KOPT-K1 (cell line): ENCODE measurements around the gene LTK.

Experiments
- H3K27ac ChIP-seq: fragments of 200-600 bp; sonication (generic); 2 replicates; pipeline ENCODE4 v1.5.1; 2016; ENCODE audit warnings: antibody characterized with exemption, mild to moderate bottlenecking, low read depth, low read length; ENCODE audit not compliant: poor library complexity, severe bottlenecking
- H3K36me3 ChIP-seq: fragments of 200-600 bp; sonication (generic); 2 replicates; pipeline ENCODE4 v1.5.1; 2017; ENCODE audit warnings: antibody characterized with exemption, mild to moderate bottlenecking, low read length, moderate library complexity; ENCODE audit not compliant: insufficient read depth
- H3K9me3 ChIP-seq: fragments of 200-600 bp; sonication (generic); 2 replicates; pipeline ENCODE4 v1.5.1; 2017; ENCODE audit warnings: antibody characterized with exemption, low read length, mild to moderate bottlenecking; ENCODE audit not compliant: insufficient read depth, poor library complexity, severe bottlenecking

Gene LTK

DNA sequence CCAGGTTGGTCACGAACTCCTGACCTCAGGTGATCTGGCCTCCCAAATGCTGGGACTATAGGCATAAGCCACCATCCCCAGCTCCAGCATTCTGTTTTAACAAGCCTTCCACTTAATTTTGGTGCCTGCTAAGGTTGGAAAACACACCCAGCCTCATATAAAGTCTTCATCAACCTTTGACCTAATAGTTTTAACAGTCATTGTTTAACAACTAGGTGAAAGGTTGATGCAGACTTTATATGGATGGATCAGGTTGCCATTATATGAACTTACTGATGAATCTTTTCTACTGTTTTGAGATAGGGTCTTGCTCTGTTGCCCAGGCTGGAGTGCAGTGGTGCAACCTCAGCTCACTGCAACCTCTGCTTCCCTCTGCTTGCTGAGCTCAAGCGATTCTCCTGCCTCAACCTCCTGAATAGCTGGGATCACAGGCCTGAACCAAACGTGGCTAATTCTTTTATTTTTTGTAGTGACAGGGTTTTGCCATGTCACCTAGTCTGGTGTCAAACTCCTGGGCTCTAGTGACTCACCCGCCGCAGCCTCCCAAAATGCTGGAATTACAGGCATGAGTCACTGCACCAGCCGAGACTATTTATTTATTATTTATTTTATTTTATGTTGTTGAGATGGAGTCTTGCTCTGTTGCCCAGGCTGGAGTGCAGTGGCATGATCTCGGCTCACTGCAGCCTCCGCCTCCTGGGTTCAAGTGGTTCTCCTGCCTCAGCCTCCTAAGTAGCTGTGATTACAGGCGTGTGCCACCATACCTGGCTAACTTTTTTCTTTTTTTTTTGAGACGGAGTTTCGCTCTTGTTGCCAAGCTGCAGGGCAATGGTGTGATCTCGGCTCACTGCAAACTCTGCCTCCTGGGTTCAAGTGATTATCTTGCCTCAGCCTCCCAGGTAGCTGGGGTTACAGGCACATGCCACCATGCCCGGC is 33.5 kb upstream of the LTK start:
- H3K27ac ChIP-seq: no peak overlapping the region

DNA sequence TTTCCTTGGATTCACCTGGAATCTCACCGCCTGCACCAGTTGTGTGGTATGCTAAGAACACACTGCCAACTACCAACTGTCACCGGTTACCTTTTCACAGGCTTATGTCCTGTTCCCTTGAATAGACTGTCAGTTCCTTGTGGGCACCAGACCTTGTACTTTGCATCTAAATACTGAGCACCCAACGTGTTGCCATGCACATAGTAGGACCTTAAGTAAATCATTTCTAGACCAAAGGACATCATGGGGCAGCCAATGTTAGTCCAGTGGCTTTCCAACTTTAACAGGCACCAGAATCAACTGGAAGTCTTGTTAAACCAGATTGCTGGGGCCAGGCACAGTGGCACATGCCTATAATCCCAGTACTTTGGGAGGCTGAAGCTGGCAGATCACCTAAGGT is 31.6 kb upstream of the LTK start:
- H3K27ac ChIP-seq: no peak overlapping the region
- no peaks in the 10 kb centered on the region for H3K9me3 ChIP-seq
- H3K36me3 ChIP-seq: no peaks in the 10 kb centered on the region

More for the DNA sequence above, 33.5 kb upstream of the LTK start:
- H3K9me3 ChIP-seq: no peaks in the 10 kb centered on the region
- no peaks in the 10 kb centered on the region for H3K36me3 ChIP-seq

DNA sequence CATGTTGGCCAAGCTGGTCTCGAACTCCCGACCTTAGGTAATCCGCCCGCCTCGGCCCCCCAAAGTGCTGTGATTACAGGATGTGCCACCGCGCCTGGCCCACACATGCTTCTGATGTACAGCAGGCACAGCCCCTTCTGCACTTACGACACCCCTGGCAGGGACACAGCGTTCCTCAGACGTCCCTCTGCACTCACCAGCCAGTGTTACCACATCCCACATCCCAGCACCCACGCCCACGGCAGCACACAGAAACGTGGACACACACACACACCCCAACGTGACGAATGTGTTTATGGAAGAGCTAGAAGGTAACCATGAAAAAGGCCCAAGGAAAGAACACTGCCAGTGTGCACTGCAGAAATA is 31.0 kb upstream of the LTK start:
- H3K36me3 ChIP-seq: no peaks in the 10 kb centered on the region
- H3K27ac ChIP-seq: no peak overlapping the region
- no peaks in the 10 kb centered on the region for H3K9me3 ChIP-seq

DNA sequence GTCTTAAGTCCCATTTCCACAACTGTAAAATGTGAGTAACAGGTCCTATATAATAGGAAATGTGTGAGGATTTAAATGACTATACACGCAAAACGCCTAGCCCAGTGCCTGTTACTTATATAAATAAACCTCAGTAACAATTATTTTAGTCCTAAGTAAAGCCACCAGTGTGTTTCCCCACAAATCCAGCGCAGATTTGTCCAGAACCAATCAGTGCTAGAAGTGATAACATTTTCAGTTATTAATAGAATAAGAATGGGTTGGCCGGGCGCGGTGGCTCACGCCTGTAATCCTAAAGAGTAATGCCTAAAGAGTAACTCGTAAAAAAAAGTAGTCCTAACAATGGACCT is 29.9 kb upstream of the LTK start:
- Histone ChIP-seq H3K36me3 (no peaks in the 10 kb centered on the region), H3K9me3 (no peaks in the 10 kb centered on the region), H3K27ac (peak overlapping the region; percentile 68)

DNA sequence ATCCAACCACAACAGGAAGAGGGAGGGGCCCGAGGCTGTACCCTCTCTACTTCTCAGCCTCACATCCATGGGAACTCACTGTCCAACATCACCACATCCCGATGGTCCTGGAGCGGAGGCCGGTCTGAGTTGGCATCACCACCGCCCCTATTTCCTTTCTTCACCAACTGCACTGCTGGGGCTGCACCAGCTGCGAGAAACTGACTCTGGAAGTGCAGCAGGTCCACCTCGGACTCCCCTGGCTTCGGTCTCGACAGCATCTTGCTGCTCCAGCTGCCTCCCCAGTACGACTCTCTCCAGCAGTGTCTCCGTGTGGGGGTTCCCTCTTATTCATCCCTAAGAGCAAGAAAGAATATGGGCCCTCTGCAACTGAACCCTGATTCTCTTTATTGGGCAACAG is 23.2 kb upstream of the LTK start:
- Histone ChIP-seq H3K27ac (no peak overlapping the region), H3K9me3 (no peaks in the 10 kb centered on the region), H3K36me3 (peaks cover 44% of the 10 kb centered on the region)

DNA sequence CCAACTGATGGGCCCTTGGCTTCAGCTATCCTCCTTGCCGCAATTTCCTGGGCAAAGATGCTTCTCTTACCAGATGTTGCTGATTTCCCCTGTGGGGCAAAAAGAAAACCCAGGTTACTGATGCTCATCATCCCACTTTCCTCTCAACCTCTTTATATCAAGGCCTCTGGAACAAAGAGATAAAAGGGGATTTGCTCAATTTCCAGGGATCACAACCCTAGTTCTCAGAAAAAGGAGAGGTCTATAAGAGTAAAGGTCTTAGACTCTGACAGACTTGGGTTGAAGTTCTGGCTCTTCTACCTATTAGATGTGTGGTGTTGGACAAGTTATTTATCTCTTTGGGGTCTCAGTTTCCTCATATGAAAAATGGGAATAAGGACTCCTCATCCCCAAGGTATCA is 21.9 kb upstream of the LTK start:
- no peak overlapping the region for H3K27ac ChIP-seq
- no peaks in the 10 kb centered on the region for H3K9me3 ChIP-seq
- H3K36me3 ChIP-seq: peaks cover 52% of the 10 kb centered on the region

DNA sequence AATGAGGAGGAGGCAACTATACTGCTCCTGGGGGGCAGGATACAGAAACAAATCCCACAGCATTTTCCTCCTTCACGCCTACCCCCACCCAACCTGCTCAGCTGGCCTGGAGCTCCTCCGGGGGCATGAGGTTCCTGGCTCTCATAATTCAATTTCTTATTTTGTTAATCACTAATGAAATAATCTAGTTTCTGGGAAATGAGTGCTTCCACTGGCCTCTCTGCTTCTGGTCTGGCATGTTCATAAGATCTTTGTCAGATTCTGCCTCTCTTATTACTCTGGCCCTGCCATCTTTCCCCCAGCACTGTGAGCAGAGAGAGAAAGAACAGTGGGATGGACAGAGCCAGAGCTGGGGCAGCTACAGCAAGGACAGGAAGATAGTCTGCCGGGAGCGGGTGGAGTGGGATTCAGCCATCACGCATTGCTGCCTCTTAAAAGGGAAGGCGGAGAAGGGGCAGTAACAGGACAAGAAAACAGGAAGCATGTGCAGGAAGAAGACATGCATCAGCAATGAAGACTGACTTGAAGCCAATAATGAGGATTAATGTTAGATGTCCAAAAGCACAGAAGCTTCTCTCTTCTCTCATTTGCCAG is 16.8 kb upstream of the LTK start:
- Histone ChIP-seq H3K9me3 (no peaks in the 10 kb centered on the region), H3K27ac (no peak overlapping the region), H3K36me3 (peaks cover 82% of the 10 kb centered on the region)

DNA sequence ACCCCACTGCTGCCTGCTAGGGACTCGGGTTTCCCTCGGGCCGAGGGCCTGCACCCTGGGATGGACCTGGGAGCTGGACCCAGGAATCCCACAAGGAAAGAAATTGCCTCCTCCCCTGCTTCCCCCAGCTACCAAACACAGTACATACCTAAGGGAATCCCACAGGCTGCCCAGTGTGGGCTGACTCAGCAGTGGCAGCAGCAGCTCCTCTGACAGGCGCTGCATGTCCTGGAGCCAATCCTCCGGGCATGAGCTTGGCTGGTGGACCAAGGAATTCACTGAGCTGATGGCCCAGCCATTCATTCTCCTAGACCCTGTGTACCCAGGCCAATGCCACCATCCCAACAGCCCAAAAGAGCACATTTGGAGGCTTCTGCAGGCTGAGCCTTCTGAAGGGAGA is 9.5 kb upstream of the LTK start:
- Histone ChIP-seq H3K9me3 (no peaks in the 10 kb centered on the region), H3K36me3 (peaks cover 43% of the 10 kb centered on the region), H3K27ac (no peak overlapping the region)

DNA sequence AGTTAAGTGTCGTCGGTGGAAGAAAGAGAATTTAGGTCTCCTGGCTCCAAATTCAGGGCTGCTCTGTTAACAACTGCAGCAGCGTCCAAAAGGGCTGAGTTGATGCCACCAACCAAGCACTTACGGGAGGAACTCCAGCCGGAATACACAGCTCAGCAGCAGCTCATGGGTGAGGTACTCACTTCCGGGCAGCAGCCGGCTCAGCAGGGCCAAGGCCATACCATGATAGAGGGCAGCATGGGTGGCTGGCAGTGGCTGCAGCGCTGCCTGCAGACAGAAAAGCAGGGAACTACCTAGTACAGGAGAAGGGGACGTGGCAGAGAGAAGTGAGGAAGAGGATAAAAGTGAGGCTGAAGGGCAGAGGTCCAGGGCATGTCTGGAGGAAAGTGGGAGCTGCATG is 8.0 kb upstream of the LTK start:
- no peaks in the 10 kb centered on the region for H3K9me3 ChIP-seq
- H3K36me3 ChIP-seq: peaks cover 41% of the 10 kb centered on the region
- no peak overlapping the region for H3K27ac ChIP-seq

DNA sequence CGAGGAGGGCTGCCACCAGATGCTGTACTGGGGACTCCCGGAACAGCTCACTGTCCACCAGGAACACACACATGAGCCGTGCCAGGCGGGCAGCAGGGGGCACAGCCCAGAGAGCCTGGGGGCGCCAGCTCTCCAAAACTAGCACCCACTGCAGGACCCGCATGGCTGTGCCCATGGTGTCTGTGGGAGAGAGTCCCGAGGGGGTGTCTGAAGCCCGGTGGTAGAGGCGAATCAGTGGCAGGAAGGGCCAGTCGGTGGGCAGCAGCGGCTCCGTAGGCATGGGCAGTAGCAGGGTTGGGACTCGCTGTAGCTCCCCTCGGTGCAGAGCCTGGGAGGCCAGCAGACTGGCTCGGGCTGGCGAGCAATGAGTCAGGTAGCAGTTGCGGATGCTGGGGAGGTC is 7.0 kb upstream of the LTK start:
- Histone ChIP-seq H3K9me3 (no peaks in the 10 kb centered on the region), H3K27ac (no peak overlapping the region), H3K36me3 (peaks cover 38% of the 10 kb centered on the region; the same call in 1 of the 2 replicates)

DNA sequence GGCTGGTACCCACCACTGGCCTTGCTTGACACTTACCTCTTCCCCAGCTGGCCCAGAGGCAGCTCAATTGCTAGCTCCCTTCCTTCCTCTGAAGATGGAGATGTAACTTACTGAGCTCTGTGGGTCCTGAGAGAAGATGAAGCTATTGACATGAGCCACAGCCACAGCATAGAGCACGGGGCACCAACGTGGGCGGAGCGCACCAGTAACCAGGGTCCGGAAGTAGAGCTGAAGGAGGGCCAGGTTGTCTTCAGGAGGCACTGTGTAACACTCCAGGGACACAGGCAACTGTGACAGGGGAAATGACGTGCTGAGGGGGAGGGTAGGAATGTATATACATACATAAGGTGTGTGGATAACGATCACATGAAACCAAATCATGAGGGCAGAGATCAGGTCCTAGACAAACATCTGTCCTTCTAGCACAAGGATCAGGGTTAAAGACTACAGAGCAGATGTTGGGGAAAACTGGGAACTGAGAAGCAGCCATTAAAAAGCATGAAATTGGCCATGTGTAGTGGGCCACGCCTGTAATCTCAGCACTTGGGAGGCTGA is 4.3 kb upstream of the LTK start:
- H3K27ac ChIP-seq: no peak overlapping the region
- H3K36me3 ChIP-seq: peaks cover 21% of the 10 kb centered on the region; the same call in 1 of the 2 replicates
- H3K9me3 ChIP-seq: no peaks in the 10 kb centered on the region

DNA sequence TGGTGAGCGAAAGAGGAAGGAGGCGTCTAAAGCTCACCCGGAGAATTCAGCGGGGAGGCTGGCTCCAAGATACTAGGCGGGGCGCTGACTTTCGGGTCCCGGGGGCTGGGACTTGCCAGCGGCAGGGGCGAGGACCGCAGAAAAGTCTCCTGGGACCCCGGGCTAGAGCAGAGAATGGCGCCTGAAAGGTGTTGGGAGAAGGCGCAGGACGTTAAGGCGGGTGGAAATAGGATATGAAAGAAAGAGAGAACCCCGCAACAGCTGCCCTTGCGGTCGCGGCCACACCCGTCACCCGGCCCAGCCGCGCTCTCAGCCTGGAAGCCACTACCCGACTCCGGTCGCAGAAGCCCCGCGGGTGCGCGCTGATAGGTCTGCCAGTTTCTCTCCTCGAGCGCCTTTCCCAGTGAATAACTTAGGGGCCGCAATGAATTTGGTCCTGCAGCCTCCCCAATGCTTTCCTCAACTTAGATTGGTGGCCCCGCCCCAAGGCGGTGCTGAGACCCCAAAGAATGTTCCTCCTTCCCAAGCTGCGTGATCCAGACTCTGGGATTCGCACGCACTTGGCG is 604 bp downstream of the LTK start:
- Histone ChIP-seq H3K27ac (no peak overlapping the region), H3K9me3 (no peaks in the 10 kb centered on the region), H3K36me3 (peaks cover 13% of the 10 kb centered on the region; the same call in 1 of the 2 replicates)

DNA sequence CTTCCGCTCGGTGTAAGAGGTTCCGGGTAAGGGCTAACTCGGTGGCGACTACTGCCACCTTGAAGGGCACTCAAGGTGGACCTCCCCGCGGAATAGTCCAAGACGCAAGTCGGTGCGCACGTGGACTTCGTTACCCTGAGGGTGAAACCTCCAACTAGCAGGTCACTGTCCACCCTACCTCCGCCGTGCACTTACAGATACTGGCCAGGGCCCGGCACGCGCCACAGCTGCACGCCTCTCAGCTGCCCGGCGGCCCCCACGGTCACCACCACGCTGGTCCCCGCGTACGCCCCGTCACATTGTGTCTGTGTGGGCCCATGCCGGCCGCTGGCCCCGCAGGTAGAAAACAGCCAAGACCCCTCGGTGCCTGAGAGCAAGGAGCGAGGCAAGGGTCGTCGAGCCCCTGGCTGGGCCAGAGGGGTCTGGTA is 1.1 kb downstream of the LTK start:
- peaks cover 9% of the 10 kb centered on the region; the same call in 1 of the 2 replicates for H3K36me3 ChIP-seq
- no peaks in the 10 kb centered on the region for H3K9me3 ChIP-seq
- H3K27ac ChIP-seq: no peak overlapping the region

DNA sequence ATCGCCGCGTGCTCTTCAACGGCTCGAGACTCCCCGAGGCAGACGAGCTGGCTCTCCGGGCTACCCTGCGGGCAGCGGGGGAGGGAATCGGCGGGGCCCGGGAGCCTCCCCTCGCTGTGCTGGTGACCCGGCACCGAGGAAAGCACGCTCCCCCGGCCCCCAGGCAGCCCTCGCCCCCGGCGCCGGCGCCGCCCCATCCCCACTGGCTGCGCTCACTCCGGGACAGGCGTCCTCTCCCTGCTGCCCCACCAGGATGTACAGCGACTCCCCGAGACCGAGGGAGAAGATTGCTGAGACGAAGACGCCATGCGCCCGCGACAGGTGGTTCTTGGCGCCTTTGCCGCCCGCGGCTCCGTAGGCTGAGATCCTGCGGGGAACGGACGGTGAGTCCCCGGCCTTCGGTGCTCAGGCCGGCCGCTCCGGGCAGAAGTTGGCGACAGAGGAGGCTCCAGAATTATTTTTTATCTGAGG is 1.7 kb downstream of the LTK start:
- Histone ChIP-seq H3K36me3 (peaks cover 3% of the 10 kb centered on the region; the same call in 1 of the 2 replicates), H3K9me3 (no peaks in the 10 kb centered on the region), H3K27ac (no peak overlapping the region)

DNA sequence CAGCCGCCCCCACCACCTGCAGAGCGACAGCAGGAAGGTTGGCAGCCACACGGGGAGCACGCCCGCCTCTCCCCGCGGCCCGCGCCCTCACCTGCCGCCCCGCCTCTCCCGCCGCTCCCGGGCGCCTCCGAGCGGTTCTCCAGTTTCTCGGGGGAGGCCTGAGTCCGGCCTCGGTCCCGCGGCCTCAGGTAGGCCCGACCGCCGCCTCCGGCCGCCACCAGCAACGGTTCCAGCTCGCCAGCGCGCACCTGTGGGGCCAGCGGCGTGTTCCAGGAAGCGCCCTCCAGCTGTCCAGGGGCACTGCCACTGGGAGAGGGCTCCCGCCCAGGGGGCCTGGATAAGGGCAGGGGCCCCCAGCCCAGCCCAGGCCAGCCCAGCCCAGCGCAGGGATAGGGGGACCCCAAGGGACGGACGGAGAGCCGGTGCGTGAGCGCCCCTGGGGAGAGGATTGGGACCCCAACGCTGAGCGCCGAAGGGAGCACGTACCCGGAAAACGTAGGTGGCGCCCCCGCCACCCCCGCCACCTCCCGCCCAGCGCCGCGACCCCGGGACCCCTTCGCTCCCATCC is 2.2 kb downstream of the LTK start:
- Histone ChIP-seq H3K9me3 (no peaks in the 10 kb centered on the region), H3K27ac (no peak overlapping the region), H3K36me3 (no peaks in the 10 kb centered on the region)
